Measurements from ENCODE around the gene INF2.
"Not testable (repeated sequence)": the region's sequence is repeated elsewhere in the genome, so short reads cannot be mapped to it uniquely, and the experiment has no call there.

INF2 gene

GRCh38 chr14:104657563-104658324, 31.7 kb upstream of the INF2 start:
- DNase-seq = no peak

- no peak for DNase-seq
These were observed 31.1 kb upstream of the INF2 start for GRCh38 chr14:104658325-104658712.

- DNase-seq = no peak
These were observed 30.3 kb upstream of the INF2 start for GRCh38 chr14:104659146-104659545.

- DNase-seq = no peak
These were observed 29.5 kb upstream of the INF2 start for GRCh38 chr14:104659764-104660523.

GRCh38 chr14:104660597-104660996, 28.8 kb upstream of the INF2 start:
- no peak for DNase-seq

GRCh38 chr14:104661086-104661485, 28.3 kb upstream of the INF2 start:
- no peak for DNase-seq

GRCh38 chr14:104661528-104662157, 27.8 kb upstream of the INF2 start:
- DNase-seq = not testable (repeated sequence)

GRCh38 chr14:104662472-104662871, 26.9 kb upstream of the INF2 start:
- not testable (repeated sequence) for DNase-seq

GRCh38 chr14:104664107-104664506, 25.3 kb upstream of the INF2 start:
- no peak for DNase-seq

- DNase-seq = no peak
These were observed 24.8 kb upstream of the INF2 start for GRCh38 chr14:104664588-104664987.

- no peak for DNase-seq
These were observed 24.2 kb upstream of the INF2 start for GRCh38 chr14:104665114-104665656.

- peak; percentile 46 for DNase-seq
These were observed 23.5 kb upstream of the INF2 start for GRCh38 chr14:104665657-104666522.

GRCh38 chr14:104666523-104666895, 22.9 kb upstream of the INF2 start:
- DNase-seq = not testable (repeated sequence)

- DNase-seq = no peak
These were observed 22.4 kb upstream of the INF2 start for GRCh38 chr14:104666981-104667380.

- no peak for DNase-seq
These were observed 19.7 kb upstream of the INF2 start for GRCh38 chr14:104669697-104670096.

GRCh38 chr14:104671330-104671977, 18.0 kb upstream of the INF2 start:
- DNase-seq = not testable (repeated sequence)

- DNase-seq = not testable (repeated sequence)
These were observed 17.3 kb upstream of the INF2 start for GRCh38 chr14:104672119-104672518.

- no peak for DNase-seq
These were observed 15.9 kb upstream of the INF2 start for GRCh38 chr14:104673481-104673880.

GRCh38 chr14:104675447-104675846, 14.0 kb upstream of the INF2 start:
- DNase-seq = no peak

GRCh38 chr14:104676130-104676693, 13.2 kb upstream of the INF2 start:
- no peak for DNase-seq

- DNase-seq = peak; percentile 59
These were observed 12.5 kb upstream of the INF2 start for GRCh38 chr14:104676694-104677511.
